Mesothelial cell of epicardium (in vitro differentiated cells): ENCODE results near the gene EPC2. TPM values are rescaled to one million over a fixed set of nuclear protein-coding genes. Genes with fewer than 3 reads are reported as not detected.

Experiments used
- DNase-seq, 2 experiments: peaks; one replicate each; pipeline ENCODE4 v3.0.0; 2021; ENCODE audit warnings: low spot score in 2 of 2; ENCODE audit not compliant: unreplicated experiment in 2 of 2
- H3K27ac Mint-ChIP-seq: 2 replicates; pipeline ENCODE4 v1.8.0; 2021; ENCODE audit warnings: mixed read lengths
- H3K27me3 Mint-ChIP-seq: 2 replicates; pipeline ENCODE4 v1.8.0; 2021; ENCODE audit warnings: low read depth, mixed read lengths
- H3K36me3 Mint-ChIP-seq: 2 replicates; pipeline ENCODE4 v1.8.0; 2021; ENCODE audit warnings: mixed read lengths
- H3K4me1 Mint-ChIP-seq: 2 replicates; pipeline ENCODE4 v1.8.0; 2021; ENCODE audit warnings: mixed read lengths
- H3K4me3 Mint-ChIP-seq: 2 replicates; pipeline ENCODE4 v1.8.0; 2021; ENCODE audit warnings: mild to moderate bottlenecking, moderate library complexity, mixed read lengths
- H3K9me3 Mint-ChIP-seq: 2 replicates; pipeline ENCODE4 v1.8.0; 2021; ENCODE audit warnings: mixed read lengths
- total RNA-seq: library from RNA; stranded (reverse); gene quantifications from 3 replicates; pipeline ENCODE4 v1.2.1, GENCODE V29; 2021
- TF ChIP-seq, protein P1 (sequence below): fragments of 200-600 bp; sonication (generic); IDR thresholded peaks from one replicate; pipeline ENCODE4 v1.5.0; 2021; ENCODE audit warnings: antibody characterized with exemption; ENCODE audit not compliant: unreplicated experiment

Gene EPC2
- total RNA-seq, 1 donor from 2014 or later: 43.8 TPM

DNA sequence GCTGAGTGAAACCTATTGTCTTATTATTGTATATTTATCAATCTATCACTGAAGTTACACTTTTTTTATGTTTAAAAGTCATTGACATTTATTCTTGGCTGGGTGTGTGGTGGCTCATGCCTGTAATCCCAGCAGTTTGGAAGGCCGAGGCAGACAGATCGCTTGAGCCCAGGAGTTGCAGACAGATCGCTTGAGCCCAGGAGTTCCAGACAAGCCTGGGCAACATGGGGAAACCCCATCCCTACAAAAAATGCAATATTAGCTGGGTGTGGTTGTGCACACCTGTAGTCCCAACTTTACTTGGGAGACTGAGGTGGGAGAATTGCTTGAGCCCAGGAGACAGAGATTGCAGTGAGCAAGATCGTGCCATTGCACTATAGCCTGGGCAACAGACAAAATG is 97.8 kb downstream of the EPC2 start:
- H3K36me3 Mint-ChIP-seq: peaks cover 2% of the 10 kb centered on the region
- no peak overlapping the region for H3K4me3 Mint-ChIP-seq
- no peak overlapping the region for H3K27ac Mint-ChIP-seq
- TF ChIP-seq, protein P1, sequence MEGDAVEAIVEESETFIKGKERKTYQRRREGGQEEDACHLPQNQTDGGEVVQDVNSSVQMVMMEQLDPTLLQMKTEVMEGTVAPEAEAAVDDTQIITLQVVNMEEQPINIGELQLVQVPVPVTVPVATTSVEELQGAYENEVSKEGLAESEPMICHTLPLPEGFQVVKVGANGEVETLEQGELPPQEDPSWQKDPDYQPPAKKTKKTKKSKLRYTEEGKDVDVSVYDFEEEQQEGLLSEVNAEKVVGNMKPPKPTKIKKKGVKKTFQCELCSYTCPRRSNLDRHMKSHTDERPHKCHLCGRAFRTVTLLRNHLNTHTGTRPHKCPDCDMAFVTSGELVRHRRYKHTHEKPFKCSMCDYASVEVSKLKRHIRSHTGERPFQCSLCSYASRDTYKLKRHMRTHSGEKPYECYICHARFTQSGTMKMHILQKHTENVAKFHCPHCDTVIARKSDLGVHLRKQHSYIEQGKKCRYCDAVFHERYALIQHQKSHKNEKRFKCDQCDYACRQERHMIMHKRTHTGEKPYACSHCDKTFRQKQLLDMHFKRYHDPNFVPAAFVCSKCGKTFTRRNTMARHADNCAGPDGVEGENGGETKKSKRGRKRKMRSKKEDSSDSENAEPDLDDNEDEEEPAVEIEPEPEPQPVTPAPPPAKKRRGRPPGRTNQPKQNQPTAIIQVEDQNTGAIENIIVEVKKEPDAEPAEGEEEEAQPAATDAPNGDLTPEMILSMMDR: no peak
- no peak for DNase-seq
- no peaks in the 10 kb centered on the region for H3K4me1 Mint-ChIP-seq
- H3K27me3 Mint-ChIP-seq: no peaks in the 10 kb centered on the region
- H3K9me3 Mint-ChIP-seq: no peaks in the 10 kb centered on the region

DNA sequence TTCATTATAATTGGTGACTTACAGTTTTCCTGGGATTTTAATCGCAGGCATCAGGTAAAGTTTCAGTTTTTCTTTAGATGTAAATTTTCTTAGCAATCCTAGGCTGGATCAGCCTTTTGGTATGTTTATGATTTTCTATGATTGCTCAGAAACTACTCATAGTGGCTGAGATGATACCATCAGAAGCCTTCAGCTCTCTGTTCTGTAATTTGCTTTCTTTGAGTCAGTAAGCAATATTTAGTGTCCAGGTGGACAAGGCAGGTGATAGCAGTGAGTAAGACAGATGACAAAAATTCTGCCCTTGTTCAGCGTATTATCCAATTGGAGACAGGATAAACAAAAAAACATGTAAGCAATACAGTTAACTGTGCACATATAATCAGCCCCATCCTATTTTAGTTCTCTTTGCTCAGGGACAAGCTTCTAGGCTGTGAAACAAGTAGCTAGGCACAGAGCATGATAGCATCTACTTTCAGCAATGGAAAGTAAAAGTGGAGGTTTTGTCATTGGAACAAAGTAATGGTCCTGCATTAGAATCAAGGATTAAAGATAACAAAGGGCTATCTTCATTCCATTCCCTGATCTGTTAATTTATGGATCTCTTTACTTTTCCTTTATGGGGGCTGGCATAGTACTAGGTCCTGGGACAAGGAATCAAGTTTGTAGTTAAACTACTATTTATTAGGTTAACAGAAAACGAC is 100.8 kb downstream of the EPC2 start:
- H3K27ac Mint-ChIP-seq: no peak overlapping the region
- no peak overlapping the region for H3K4me3 Mint-ChIP-seq
- H3K36me3 Mint-ChIP-seq: peaks cover 6% of the 10 kb centered on the region
- no peaks in the 10 kb centered on the region for H3K4me1 Mint-ChIP-seq
- DNase-seq: no peak
- no peaks in the 10 kb centered on the region for H3K9me3 Mint-ChIP-seq
- TF ChIP-seq, protein P1: no peak
- no peaks in the 10 kb centered on the region for H3K27me3 Mint-ChIP-seq

DNA sequence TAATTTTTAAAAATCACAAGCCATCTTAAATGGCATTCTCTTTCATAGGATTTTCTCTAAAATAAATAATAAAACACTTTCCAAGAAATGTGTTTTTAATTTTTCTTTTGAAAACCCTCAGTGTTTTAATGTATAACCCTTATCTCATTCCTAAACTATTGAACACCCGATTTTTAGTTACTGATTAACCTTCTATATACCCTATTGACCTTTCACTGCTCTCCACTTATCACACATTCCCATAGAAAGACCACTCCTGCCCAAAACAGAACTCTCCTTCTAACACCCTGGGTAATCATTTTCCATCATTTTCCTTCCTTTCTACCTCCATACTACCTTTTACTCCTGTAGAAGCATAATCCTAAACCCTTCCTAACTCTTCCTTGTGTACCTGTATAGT is 102.4 kb downstream of the EPC2 start:
- Mint-ChIP-seq H3K27me3 (no peaks in the 10 kb centered on the region), H3K36me3 (peaks cover 6% of the 10 kb centered on the region), H3K4me3 (no peak overlapping the region), H3K27ac (no peak overlapping the region), H3K9me3 (no peaks in the 10 kb centered on the region), H3K4me1 (no peaks in the 10 kb centered on the region)
- DNase-seq: no peak
- TF ChIP-seq, protein P1: no peak

DNA sequence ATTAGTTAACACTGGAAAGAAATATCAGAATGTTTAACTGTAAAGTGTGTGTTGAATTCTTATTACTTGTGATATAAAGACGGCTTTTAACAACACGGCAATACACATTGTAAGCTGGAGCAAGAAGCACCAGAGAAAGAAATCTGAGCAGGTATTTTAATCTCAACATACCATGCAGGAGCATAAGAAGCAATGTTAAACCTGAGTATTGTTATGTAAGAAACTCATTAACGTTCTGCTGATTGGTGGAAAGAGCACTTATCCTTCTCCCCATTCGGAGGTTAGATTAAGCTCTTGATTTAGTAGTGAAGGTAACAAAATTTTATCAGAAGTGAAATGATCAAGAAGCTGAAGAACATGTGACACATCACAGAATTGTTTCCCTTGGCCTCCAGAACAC is 107.4 kb downstream of the EPC2 start:
- TF ChIP-seq, protein P1: no peak
- no peaks in the 10 kb centered on the region for H3K27me3 Mint-ChIP-seq
- H3K9me3 Mint-ChIP-seq: no peaks in the 10 kb centered on the region
- no peak for DNase-seq
- peaks cover 21% of the 10 kb centered on the region for H3K36me3 Mint-ChIP-seq
- H3K4me1 Mint-ChIP-seq: no peaks in the 10 kb centered on the region
- no peak overlapping the region for H3K4me3 Mint-ChIP-seq
- H3K27ac Mint-ChIP-seq: no peak overlapping the region

DNA sequence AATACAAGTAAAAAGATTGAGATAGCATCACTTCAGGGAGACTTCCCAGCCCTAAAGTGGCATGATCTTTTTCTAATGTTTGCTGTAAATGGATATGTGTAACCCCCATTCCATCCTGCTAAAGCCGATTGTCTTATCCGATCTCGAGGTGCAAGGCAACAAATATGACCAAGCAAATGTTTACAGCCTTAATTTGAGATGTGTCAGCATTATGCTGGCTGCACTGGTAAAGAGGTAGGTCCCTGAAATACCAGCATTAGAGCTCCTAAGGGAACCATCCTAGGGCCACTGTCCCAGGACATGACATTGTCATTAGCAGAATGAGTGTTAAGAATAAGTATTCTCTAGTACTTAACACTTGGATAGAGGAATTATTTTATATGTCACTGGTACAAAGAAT is 108.4 kb downstream of the EPC2 start:
- TF ChIP-seq, protein P1: no peak
- H3K4me3 Mint-ChIP-seq: no peak overlapping the region
- no peak overlapping the region for H3K27ac Mint-ChIP-seq
- DNase-seq: no peak
- H3K9me3 Mint-ChIP-seq: no peaks in the 10 kb centered on the region
- H3K27me3 Mint-ChIP-seq: no peaks in the 10 kb centered on the region
- no peaks in the 10 kb centered on the region for H3K4me1 Mint-ChIP-seq
- H3K36me3 Mint-ChIP-seq: peaks cover 19% of the 10 kb centered on the region
